C4-2B (cell line): ENCODE data around the gene LIPA.

Source experiments
- ZFX ChIP-seq: fragments of 450-650 bp; IDR thresholded peaks from 2 replicates; pipeline ENCODE4 v1.6.1; 2017
- TF ChIP-seq, protein P1 (sequence below): fragments of 450-650 bp; conservative IDR thresholded peaks from 2 replicates; pipeline ENCODE4 v1.5.1; 2017; ENCODE audit warnings: mild to moderate bottlenecking

DNA sequence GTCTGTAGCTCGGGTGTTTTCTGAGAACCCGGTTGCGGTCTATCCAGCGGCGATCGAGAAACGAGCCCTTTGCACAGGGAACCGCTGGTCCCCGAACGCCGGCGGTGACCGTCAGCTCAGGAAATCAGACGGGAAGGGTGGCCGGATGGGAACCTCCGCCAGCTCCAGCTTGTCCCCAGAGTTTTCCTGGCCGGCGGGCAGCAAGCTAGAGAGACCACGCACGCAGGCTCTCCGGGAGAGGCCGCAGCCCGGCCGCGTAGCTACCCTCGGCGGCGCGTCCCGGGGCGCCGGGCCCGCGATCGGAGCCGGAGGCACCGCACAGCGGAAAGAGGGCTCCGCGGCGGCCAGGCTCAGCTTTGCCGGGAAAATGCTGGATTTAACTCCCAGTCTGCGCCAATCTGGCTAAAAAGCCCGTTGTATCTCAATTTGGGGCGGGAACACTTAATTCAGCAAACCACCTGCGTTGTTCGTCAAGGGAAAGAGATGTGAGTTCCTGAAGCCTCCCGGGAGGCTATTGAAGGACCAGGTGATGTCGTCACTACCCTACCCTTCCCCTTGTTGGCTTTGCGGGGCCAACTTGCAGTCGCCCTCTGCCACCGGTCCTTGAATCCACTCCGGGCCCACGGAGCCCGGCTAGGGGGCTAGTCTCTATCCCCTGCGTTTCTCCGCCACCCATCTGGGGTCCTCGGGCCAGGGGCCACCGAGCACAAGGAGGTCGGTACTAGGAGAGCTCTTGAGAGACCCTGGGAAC lies 43.6 kb downstream of the LIPA start:
- TF ChIP-seq, protein P1, sequence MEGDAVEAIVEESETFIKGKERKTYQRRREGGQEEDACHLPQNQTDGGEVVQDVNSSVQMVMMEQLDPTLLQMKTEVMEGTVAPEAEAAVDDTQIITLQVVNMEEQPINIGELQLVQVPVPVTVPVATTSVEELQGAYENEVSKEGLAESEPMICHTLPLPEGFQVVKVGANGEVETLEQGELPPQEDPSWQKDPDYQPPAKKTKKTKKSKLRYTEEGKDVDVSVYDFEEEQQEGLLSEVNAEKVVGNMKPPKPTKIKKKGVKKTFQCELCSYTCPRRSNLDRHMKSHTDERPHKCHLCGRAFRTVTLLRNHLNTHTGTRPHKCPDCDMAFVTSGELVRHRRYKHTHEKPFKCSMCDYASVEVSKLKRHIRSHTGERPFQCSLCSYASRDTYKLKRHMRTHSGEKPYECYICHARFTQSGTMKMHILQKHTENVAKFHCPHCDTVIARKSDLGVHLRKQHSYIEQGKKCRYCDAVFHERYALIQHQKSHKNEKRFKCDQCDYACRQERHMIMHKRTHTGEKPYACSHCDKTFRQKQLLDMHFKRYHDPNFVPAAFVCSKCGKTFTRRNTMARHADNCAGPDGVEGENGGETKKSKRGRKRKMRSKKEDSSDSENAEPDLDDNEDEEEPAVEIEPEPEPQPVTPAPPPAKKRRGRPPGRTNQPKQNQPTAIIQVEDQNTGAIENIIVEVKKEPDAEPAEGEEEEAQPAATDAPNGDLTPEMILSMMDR, result no peak
- no peak for TF ChIP-seq ZFX
